Fibroblast of the aortic adventitia (primary cell): Measurements from ENCODE around the gene CANT1. TPM values are rescaled to one million over a fixed set of nuclear protein-coding genes. Genes with fewer than 3 reads are reported as not detected.
"Not testable (repeated sequence)": the region's sequence is repeated elsewhere in the genome, so short reads cannot be mapped to it uniquely, and the experiment has no call there.

Experiments
- DNase-seq: peaks from one replicate; pipeline ENCODE4 v3.0.0-alpha.2; 2010; ENCODE audit warnings: low read depth
- H3K4me3 ChIP-seq: 2 replicates; pipeline ENCODE4 v1.5.1; 2011; ENCODE audit warnings: low read depth, mild to moderate bottlenecking, control low read depth, low read length, moderate library complexity
- CTCF ChIP-seq: IDR thresholded peaks from 2 replicates; pipeline ENCODE4 v1.5.1; 2011; ENCODE audit warnings: mild to moderate bottlenecking, low read length, control low read depth, inconsistent platforms; ENCODE audit not compliant: insufficient read depth
- total RNA-seq: library from RNA; depleted of rRNA; stranded (reverse); fragments of >200 nt; gene quantifications from 2 replicates; pipeline ENCODE4 v1.2.3, GENCODE V29; 2012; ENCODE audit warnings: low replicate concordance

CANT1 gene
- total RNA-seq, 1 donor = 53.0 TPM

- TF ChIP-seq CTCF = no peak
- DNase-seq = no peak
- H3K4me3 ChIP-seq = no peak overlapping the region
These were observed 56.9 kb downstream of the CANT1 start for GRCh38 chr17:78952706-78953105.

- DNase-seq = peak; percentile 39
- no peak for TF ChIP-seq CTCF
- H3K4me3 ChIP-seq = no peak overlapping the region
These were observed 57.5 kb downstream of the CANT1 start for GRCh38 chr17:78951967-78952551.

- H3K4me3 ChIP-seq = no peak overlapping the region
- no peak for DNase-seq
- no peak for TF ChIP-seq CTCF
These were observed 58.7 kb downstream of the CANT1 start for GRCh38 chr17:78950870-78951269.

- H3K4me3 ChIP-seq = no peak overlapping the region
- no peak for TF ChIP-seq CTCF
- no peak for DNase-seq
These were observed 62.1 kb downstream of the CANT1 start for GRCh38 chr17:78947235-78948149.

GRCh38 chr17:78946631-78947030 lies 62.9 kb downstream of the CANT1 start:
- no peak for TF ChIP-seq CTCF
- DNase-seq = no peak
- no peak overlapping the region for H3K4me3 ChIP-seq

- no peak overlapping the region for H3K4me3 ChIP-seq
- DNase-seq = no peak
- no peak for TF ChIP-seq CTCF
These were observed 63.4 kb downstream of the CANT1 start for GRCh38 chr17:78946131-78946530.

- DNase-seq, H3K4me3 ChIP-seq: not testable (repeated sequence)
These were observed 64.1 kb downstream of the CANT1 start for GRCh38 chr17:78945455-78945854.
